Measurements from ENCODE around the gene PTTG1IP.
"Not testable (repeated sequence)": the region's sequence is repeated elsewhere in the genome, so short reads cannot be mapped to it uniquely, and the experiment has no call there.

PTTG1IP gene

GRCh38 chr21:44887126-44887806 lies 13.8 kb upstream of the PTTG1IP start:
- H3K4me1 ChIP-seq (ENCODE audit: control insufficient read depth, insufficient read depth, low read length, unreplicated experiment): no peaks in the 10 kb centered on the region
- H3K36me3 ChIP-seq (ENCODE audit: insufficient read depth, low read length): no peaks in the 10 kb centered on the region
- H2AFZ ChIP-seq (ENCODE audit: low read length, unreplicated experiment): no peak overlapping the region
- no peak overlapping the region for H3K4me3 ChIP-seq (ENCODE audit: low read depth, low read length)
- H3K27me3 ChIP-seq (ENCODE audit: insufficient read depth, low read length): peaks cover 24% of the 10 kb centered on the region; the same call in 1 of the 2 replicates
- H3K79me2 ChIP-seq (ENCODE audit: control insufficient read depth, insufficient read depth, low read length, unreplicated experiment): no peaks in the 10 kb centered on the region
- no peak overlapping the region for H3K27ac ChIP-seq (ENCODE audit: low read depth, low read length)

GRCh38 chr21:44886113-44887075 lies 12.9 kb upstream of the PTTG1IP start:
- peaks cover 6% of the 10 kb centered on the region for H3K4me1 ChIP-seq (ENCODE audit: control insufficient read depth, insufficient read depth, low read length, unreplicated experiment)
- no peaks in the 10 kb centered on the region for H3K79me2 ChIP-seq (ENCODE audit: control insufficient read depth, insufficient read depth, low read length, unreplicated experiment)
- no peak overlapping the region for H3K4me3 ChIP-seq (ENCODE audit: low read depth, low read length)
- H3K27me3 ChIP-seq (ENCODE audit: insufficient read depth, low read length): peaks cover 17% of the 10 kb centered on the region; the same call in 1 of the 2 replicates
- no peaks in the 10 kb centered on the region for H3K36me3 ChIP-seq (ENCODE audit: insufficient read depth, low read length)
- H2AFZ ChIP-seq (ENCODE audit: low read length, unreplicated experiment): no peak overlapping the region
- H3K27ac ChIP-seq (ENCODE audit: low read depth, low read length): no peak overlapping the region

GRCh38 chr21:44885615-44886014 lies 12.1 kb upstream of the PTTG1IP start:
- Histone ChIP-seq H2AFZ (ENCODE audit: low read length, unreplicated experiment) (no peak overlapping the region), H3K79me2 (ENCODE audit: control insufficient read depth, insufficient read depth, low read length, unreplicated experiment) (no peaks in the 10 kb centered on the region), H3K27ac (ENCODE audit: low read depth, low read length) (no peak overlapping the region), H3K4me3 (ENCODE audit: low read depth, low read length) (no peak overlapping the region), H3K4me1 (ENCODE audit: control insufficient read depth, insufficient read depth, low read length, unreplicated experiment) (peaks cover 14% of the 10 kb centered on the region), H3K27me3 (ENCODE audit: insufficient read depth, low read length) (peaks cover 9% of the 10 kb centered on the region; the same call in 1 of the 2 replicates), H3K36me3 (ENCODE audit: insufficient read depth, low read length) (no peaks in the 10 kb centered on the region)

GRCh38 chr21:44884097-44884496 lies 10.6 kb upstream of the PTTG1IP start:
- H3K79me2 ChIP-seq (ENCODE audit: control insufficient read depth, insufficient read depth, low read length, unreplicated experiment): no peaks in the 10 kb centered on the region
- H2AFZ ChIP-seq (ENCODE audit: low read length, unreplicated experiment): no peak overlapping the region
- H3K27me3 ChIP-seq (ENCODE audit: insufficient read depth, low read length): no peaks in the 10 kb centered on the region
- H3K27ac ChIP-seq (ENCODE audit: low read depth, low read length): no peak overlapping the region
- no peaks in the 10 kb centered on the region for H3K36me3 ChIP-seq (ENCODE audit: insufficient read depth, low read length)
- no peak overlapping the region for H3K4me3 ChIP-seq (ENCODE audit: low read depth, low read length)
- H3K4me1 ChIP-seq (ENCODE audit: control insufficient read depth, insufficient read depth, low read length, unreplicated experiment): peaks cover 18% of the 10 kb centered on the region

- Histone ChIP-seq H3K27ac (ENCODE audit: low read depth, low read length) (no peak overlapping the region), H3K4me3 (ENCODE audit: low read depth, low read length) (no peak overlapping the region), H2AFZ (ENCODE audit: low read length, unreplicated experiment) (no peak overlapping the region), H3K79me2 (ENCODE audit: control insufficient read depth, insufficient read depth, low read length, unreplicated experiment) (no peaks in the 10 kb centered on the region), H3K36me3 (ENCODE audit: insufficient read depth, low read length) (no peaks in the 10 kb centered on the region), H3K4me1 (ENCODE audit: control insufficient read depth, insufficient read depth, low read length, unreplicated experiment) (peaks cover 18% of the 10 kb centered on the region), H3K27me3 (ENCODE audit: insufficient read depth, low read length) (no peaks in the 10 kb centered on the region)
Observed at GRCh38 chr21:44883250-44883649, 9.8 kb upstream of the PTTG1IP start.

GRCh38 chr21:44881198-44881872 lies 7.8 kb upstream of the PTTG1IP start:
- H3K4me3 ChIP-seq (ENCODE audit: low read depth, low read length): no peak overlapping the region
- no peaks in the 10 kb centered on the region for H3K79me2 ChIP-seq (ENCODE audit: control insufficient read depth, insufficient read depth, low read length, unreplicated experiment)
- H3K27me3 ChIP-seq (ENCODE audit: insufficient read depth, low read length): no peaks in the 10 kb centered on the region
- H2AFZ ChIP-seq (ENCODE audit: low read length, unreplicated experiment): no peak overlapping the region
- H3K36me3 ChIP-seq (ENCODE audit: insufficient read depth, low read length): no peaks in the 10 kb centered on the region
- peaks cover 18% of the 10 kb centered on the region for H3K4me1 ChIP-seq (ENCODE audit: control insufficient read depth, insufficient read depth, low read length, unreplicated experiment)
- H3K27ac ChIP-seq (ENCODE audit: low read depth, low read length): 0 out of 2 replicates have a peak overlapping the region, but pooled peaks have one; percentile 6

- Histone ChIP-seq H3K4me3 (ENCODE audit: low read depth, low read length) (no peak overlapping the region), H3K27ac (ENCODE audit: low read depth, low read length) (0 out of 2 replicates have a peak overlapping the region, but pooled peaks have one; percentile 6), H3K36me3 (ENCODE audit: insufficient read depth, low read length) (no peaks in the 10 kb centered on the region), H3K4me1 (ENCODE audit: control insufficient read depth, insufficient read depth, low read length, unreplicated experiment) (peaks cover 18% of the 10 kb centered on the region), H2AFZ (ENCODE audit: low read length, unreplicated experiment) (no peak overlapping the region), H3K79me2 (ENCODE audit: control insufficient read depth, insufficient read depth, low read length, unreplicated experiment) (no peaks in the 10 kb centered on the region), H3K27me3 (ENCODE audit: insufficient read depth, low read length) (no peaks in the 10 kb centered on the region)
Observed at GRCh38 chr21:44880405-44881197, 7.1 kb upstream of the PTTG1IP start.

GRCh38 chr21:44879238-44879637 lies 5.7 kb upstream of the PTTG1IP start:
- H3K27me3 ChIP-seq (ENCODE audit: insufficient read depth, low read length); H3K4me3 ChIP-seq (ENCODE audit: low read depth, low read length); H3K36me3 ChIP-seq (ENCODE audit: insufficient read depth, low read length); H2AFZ ChIP-seq (ENCODE audit: low read length, unreplicated experiment); H3K27ac ChIP-seq (ENCODE audit: low read depth, low read length); H3K79me2 ChIP-seq (ENCODE audit: control insufficient read depth, insufficient read depth, low read length, unreplicated experiment): not testable (repeated sequence)
- peaks cover 18% of the 10 kb centered on the region for H3K4me1 ChIP-seq (ENCODE audit: control insufficient read depth, insufficient read depth, low read length, unreplicated experiment)

GRCh38 chr21:44878053-44878982 lies 4.8 kb upstream of the PTTG1IP start:
- Histone ChIP-seq H3K27me3 (ENCODE audit: insufficient read depth, low read length) (no peaks in the 10 kb centered on the region), H3K4me3 (ENCODE audit: low read depth, low read length) (no peak overlapping the region), H3K79me2 (ENCODE audit: control insufficient read depth, insufficient read depth, low read length, unreplicated experiment) (no peaks in the 10 kb centered on the region), H3K4me1 (ENCODE audit: control insufficient read depth, insufficient read depth, low read length, unreplicated experiment) (peaks cover 18% of the 10 kb centered on the region), H3K36me3 (ENCODE audit: insufficient read depth, low read length) (no peaks in the 10 kb centered on the region), H2AFZ (ENCODE audit: low read length, unreplicated experiment) (no peak overlapping the region), H3K27ac (ENCODE audit: low read depth, low read length) (no peak overlapping the region)

Measured in ACC112 (cell line).